ENCODE measurements around the gene MED19. TPM values are rescaled to one million over a fixed set of nuclear protein-coding genes. Genes with fewer than 3 reads are reported as not detected.

The MED19 gene
- polyA plus RNA-seq, 3 donors: 7.1 to 11.3 (median 9.2) TPM

DNA sequence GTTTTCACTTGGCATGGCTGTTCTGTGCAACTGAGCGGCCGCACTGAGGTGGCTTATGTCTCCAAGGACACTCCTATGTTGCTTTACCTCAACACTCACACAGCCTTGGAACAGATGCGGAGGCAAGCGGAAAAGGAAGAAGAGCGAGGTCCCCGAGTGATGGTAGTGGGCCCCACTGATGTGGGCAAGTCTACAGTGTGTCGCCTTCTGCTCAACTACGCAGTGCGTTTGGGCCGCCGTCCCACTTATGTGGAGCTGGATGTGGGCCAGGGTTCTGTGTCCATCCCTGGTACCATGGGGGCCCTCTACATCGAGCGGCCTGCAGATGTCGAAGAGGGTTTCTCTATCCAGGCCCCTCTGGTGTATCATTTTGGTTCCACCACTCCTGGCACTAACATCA is 52.3 kb downstream of the MED19 start:
- H3K36me3 ChIP-seq (replicated peaks in 1 of 2; ENCODE audit: control insufficient read depth in 1 of 2, insufficient read depth in 2 of 2, low read length in 2 of 2): peaks cover 33 to 39% of the 10 kb centered on the region in 2 donors
- Mint-ChIP-seq H3K27ac (peak overlapping the region in 1 of 7 donors; percentile 66), H3K9me3 (no peaks in the 10 kb centered on the region), H3K27me3 (ENCODE audit: low read depth in 3 of 3) (peaks cover 0 to 3% (median 0%) of the 10 kb centered on the region in 3 donors), H3K36me3 (peaks cover 35 to 44% of the 10 kb centered on the region in 2 donors), H3K4me1 (peaks cover 9% of the 10 kb centered on the region), H3K4me3 (no peak overlapping the region)
- no peak overlapping the region for H3K4me2 ChIP-seq (replicated peaks; ENCODE audit: extremely low read depth, low read length, poor library complexity, severe bottlenecking)
- intact Hi-C loops (cut with micrococcal nuclease): loop anchor here in 1 of 2 donors (10.0 kb wide), 1 partner anchor 915 kb away; the partner anchor contains the start of genes LPXN and ZFP91
- peaks cover 14 to 18% of the 10 kb centered on the region in 2 donors for H3K4me1 ChIP-seq (ENCODE audit: control insufficient read depth in 1 of 2, insufficient read depth in 2 of 2, low read length in 2 of 2)
- no peak for TF ChIP-seq CTCF (IDR thresholded peaks at IDR 0.05)
- H3K27ac ChIP-seq (ENCODE audit: low read depth in 1 of 2, low read length in 2 of 2): no peak overlapping the region
- H3K4me3 ChIP-seq (replicated peaks in 1 of 3; ENCODE audit: low read depth in 2 of 3, low read length in 3 of 3): no peak overlapping the region
- H3K9ac ChIP-seq (ENCODE audit: insufficient read depth, low read length, poor library complexity, severe bottlenecking): no peak overlapping the region
- 95% methylated on average over 9 of the region's 14 CpGs for WGBS (ENCODE audit: insufficient coverage)
- peaks cover 39% of the 10 kb centered on the region for H3K79me2 ChIP-seq (ENCODE audit: insufficient read depth, low read length)
- no peak for DNase-seq
- H4K20me1 ChIP-seq (ENCODE audit: insufficient read depth, low read length): peaks cover 14% of the 10 kb centered on the region
- no peaks in the 10 kb centered on the region for H3K27me3 ChIP-seq (ENCODE audit: control insufficient read depth in 2 of 2, insufficient read depth in 2 of 2, low read length in 2 of 2)
- H3K9me3 ChIP-seq (replicated peaks in 1 of 2; ENCODE audit: control insufficient read depth in 1 of 2, insufficient read depth in 1 of 2, low read length in 2 of 2): no peaks in the 10 kb centered on the region
- H2AFZ ChIP-seq (ENCODE audit: insufficient read depth, low read depth, low read length, poor library complexity, severe bottlenecking): no peak overlapping the region

- WGBS (ENCODE audit: insufficient coverage): 0% methylated on average over 4 of the region's 8 CpGs
- Mint-ChIP-seq H3K4me1 (peaks cover 21% of the 10 kb centered on the region), H3K27ac (peak overlapping the region; percentile 91 to 97 (median 95)), H3K36me3 (peaks cover 35 to 39% of the 10 kb centered on the region in 2 donors), H3K9me3 (no peaks in the 10 kb centered on the region), H3K27me3 (ENCODE audit: low read depth in 3 of 3) (peaks cover 0 to 3% (median 0%) of the 10 kb centered on the region in 3 donors), H3K4me3 (peak overlapping the region; percentile 86 to 99)
- H3K4me2 ChIP-seq (replicated peaks; ENCODE audit: extremely low read depth, low read length, poor library complexity, severe bottlenecking): peak overlapping the region; percentile 88
- peaks cover 29 to 33% of the 10 kb centered on the region in 2 donors for H3K4me1 ChIP-seq (ENCODE audit: control insufficient read depth in 1 of 2, insufficient read depth in 2 of 2, low read length in 2 of 2)
- no peak for TF ChIP-seq CTCF (IDR thresholded peaks at IDR 0.05)
- H3K79me2 ChIP-seq (ENCODE audit: insufficient read depth, low read length): peaks cover 39% of the 10 kb centered on the region
- peak overlapping the region; percentile 61 to 88 for H3K27ac ChIP-seq (ENCODE audit: low read depth in 1 of 2, low read length in 2 of 2)
- H3K9ac ChIP-seq (ENCODE audit: insufficient read depth, low read length, poor library complexity, severe bottlenecking): peak overlapping the region; percentile 70
- peaks cover 14% of the 10 kb centered on the region for H4K20me1 ChIP-seq (ENCODE audit: insufficient read depth, low read length)
- H3K27me3 ChIP-seq (ENCODE audit: control insufficient read depth in 2 of 2, insufficient read depth in 2 of 2, low read length in 2 of 2): no peaks in the 10 kb centered on the region
- DNase-seq: no peak
- peak overlapping the region; percentile 70 to 98 (median 89) for H3K4me3 ChIP-seq (replicated peaks in 1 of 3; ENCODE audit: low read depth in 2 of 3, low read length in 3 of 3)
- intact Hi-C loops (cut with micrococcal nuclease): no loop called here
- peak overlapping the region; percentile 99 for H2AFZ ChIP-seq (ENCODE audit: insufficient read depth, low read depth, low read length, poor library complexity, severe bottlenecking)
- peaks cover 33 to 38% of the 10 kb centered on the region in 2 donors for H3K36me3 ChIP-seq (replicated peaks in 1 of 2; ENCODE audit: control insufficient read depth in 1 of 2, insufficient read depth in 2 of 2, low read length in 2 of 2)
- H3K9me3 ChIP-seq (replicated peaks in 1 of 2; ENCODE audit: control insufficient read depth in 1 of 2, insufficient read depth in 1 of 2, low read length in 2 of 2): no peaks in the 10 kb centered on the region
Observed at GRCh38 chr11:57658023-57658361, 54.0 kb downstream of the MED19 start.

All from CD14-positive monocyte (primary cell).